OCI-LY7 (cell line): Measurements from ENCODE around the gene KLK6.

Experiments
- CTCF ChIP-seq: fragments of 200-600 bp; sonication (generic); conservative IDR thresholded peaks from 2 replicates; pipeline ENCODE4 v1.5.1; 2014; ENCODE audit warnings: mild to moderate bottlenecking, antibody characterized with exemption, low read length, moderate library complexity, mixed read lengths
- EZH2phosphoT487 ChIP-seq: fragments of 200-600 bp; sonication (generic); IDR thresholded peaks from 2 replicates; pipeline ENCODE4 v1.6.1; 2018; ENCODE audit warnings: low read depth, borderline replicate concordance, mild to moderate bottlenecking, mixed run types, antibody characterized with exemption, low read length, moderate library complexity, mixed read lengths

- TF ChIP-seq CTCF (no peak), EZH2phosphoT487 (no peak)
These were observed 29.3 kb upstream of the KLK6 start for GRCh38 chr19:50998686-50999085.
